Heart left ventricle (tissue), 16 donors: ENCODE results near the gene PIPOX. TPM values are rescaled to one million over a fixed set of nuclear protein-coding genes. Genes with fewer than 3 reads are reported as not detected.
"Not testable (repeated sequence)": the region's sequence is repeated elsewhere in the genome, so short reads cannot be mapped to it uniquely, and the experiment has no call there.

ENCODE experiments used
- ATAC-seq, 4 donors: fragments of 200-7000 bp; cut with Tn5 transposase; one replicate each; pipeline ENCODE4 v1.9.1; 2020 to 2022; ENCODE audit warnings: moderate library complexity in 4 of 4, mild to moderate bottlenecking in 3 of 4, moderate number of reproducible peaks in 1 of 4
- DNase-seq, 5 donors: peaks; one replicate each; pipeline ENCODE4 v3.0.0-alpha.2; 2020
- H3K27ac ChIP-seq, 12 donors: fragments of 200-600 bp; sonication (generic) in 4 of 12; one replicate each; pipeline versions ENCODE4 v1.5.0 to v1.8.0; 2016 to 2022; ENCODE audit warnings: mild to moderate bottlenecking in 2 of 12
- H3K27me3 ChIP-seq, 9 donors: fragments of 200-600 bp; sonication (generic) in 2 of 9; one replicate each; pipeline versions ENCODE4 v1.5.1 to v1.8.0; 2016 to 2022; ENCODE audit warnings: mild to moderate bottlenecking in 3 of 9
- H3K36me3 ChIP-seq, 9 donors: fragments of 200-600 bp; sonication (generic) in 2 of 9; one replicate each; pipeline versions ENCODE4 v1.5.0 to v1.8.0; 2018 to 2022; ENCODE audit warnings: mild to moderate bottlenecking in 2 of 9
- H3K4me1 ChIP-seq, 12 donors: fragments of 200-600 bp; sonication (generic) in 4 of 12; one replicate each; pipeline versions ENCODE4 v1.5.0 to v1.8.0; 2016 to 2022; ENCODE audit warnings: mild to moderate bottlenecking in 3 of 12
- H3K4me3 ChIP-seq, 12 donors: fragments of 200-600 bp; sonication (generic) in 4 of 12; one replicate each; pipeline versions ENCODE4 v1.5.0 to v1.8.0; 2017 to 2022; ENCODE audit warnings: mild to moderate bottlenecking in 9 of 12, moderate library complexity in 4 of 12
- H3K9me3 ChIP-seq, 12 donors: fragments of 200-600 bp; sonication (generic) in 4 of 12; one replicate each; pipeline versions ENCODE4 v1.5.0 to v1.8.0; 2016 to 2022; ENCODE audit warnings: mild to moderate bottlenecking in 1 of 12
- POLR2A ChIP-seq, 2 donors: fragments of 450-650 bp; IDR thresholded peaks; one replicate each; pipeline ENCODE4 v1.6.1; 2017; ENCODE audit warnings: antibody characterized with exemption in 2 of 2, mild to moderate bottlenecking in 2 of 2, moderate library complexity in 2 of 2
- WGBS, 4 donors: extraction: QIAGEN DNeasy Blood & Tissue Kit in 2 of 4; methylation state at CpG; one replicate each; pipeline versions ENCODE4 v1.1.5 to v1.1.7; 2013 to 2018; 5-methylcytosine and 5-hydroxymethylcytosine counted together
- intact Hi-C, 10 donors: fragments of 100-400 bp; cut with DNase I; formaldehyde crosslinking; loops; one replicate each; pipeline versions ENCODE4 v1.11.1 to v1.14.2; 2022
- polyA plus RNA-seq, 2 donors: library from polyadenylated mRNA; stranded (reverse); fragments of 200-250 nt; gene quantifications; one replicate each; pipeline ENCODE4 v1.2.3, GENCODE V29; 2013
- total RNA-seq, 9 donors: library from RNA; depleted of rRNA in 2 of 9; stranded (reverse); fragments of >200 nt in 2 of 9; fragmentation: NEBNext Ultra II Directional in 3 of 9; extraction: Animal tissue kit (Norgen Biotek cat#: 25700) in 3 of 9; gene quantifications; one replicate each; pipeline versions ENCODE4 v1.1.0 to v1.2.4, GENCODE V29; 2016 to 2023
- TF ChIP-seq, protein P1 (sequence below), 12 donors: fragments of 200-600 bp; sonication (generic) in 4 of 12; IDR thresholded peaks; one replicate each; pipeline versions ENCODE4 v1.5.0 to v1.8.0; 2018 to 2022; ENCODE audit warnings: antibody characterized with exemption in 12 of 12, mild to moderate bottlenecking in 5 of 12
- donor health status: ischemic (EF 13 %, LVEDD 7.1; RV severe dilation, severe dysfunction).
- donor health status: healthy with polysubstance abuse.
- donor health status: DM: no; HTN: yes; CAD: no.
- donor health status: DM: no; HTN: no; CAD: no.
- donor health status: ischemic (EF 25% LVEDD 6.9; RV normal size, moderate dysfunction).
- donor health status: ischemic (EF 25% LVEDD 5.7; RV mildly dilated, moderate dysfunction).
- donor health status: healthy.
- donor health status: DM: yes; HTN: yes; CAD: no.
- donor health status: ischemic (EF 35%, LVEDD 5.7; RV mildly dilated, moderate dysfunction).
- donor health status: nonischemic (EF 11% LVEDD 7.7; RV severe dilation, severe dysfunction).
- donor health status: DM: yes; HTN: yes; CAD: no.
- donor health status: PGD.
- donor health status: ischemic (EF 29% LVEDD 5.4; RV normal size, mild dysfunction).
- donor health status: nonischemic (EF 23%, LVEDD 6.1; RV moderate dilation, normal function).

Gene PIPOX
- total and polyA plus RNA-seq, 11 donors: 0.11 to 5.2 (median 0.84) TPM; not detected in 1

DNA sequence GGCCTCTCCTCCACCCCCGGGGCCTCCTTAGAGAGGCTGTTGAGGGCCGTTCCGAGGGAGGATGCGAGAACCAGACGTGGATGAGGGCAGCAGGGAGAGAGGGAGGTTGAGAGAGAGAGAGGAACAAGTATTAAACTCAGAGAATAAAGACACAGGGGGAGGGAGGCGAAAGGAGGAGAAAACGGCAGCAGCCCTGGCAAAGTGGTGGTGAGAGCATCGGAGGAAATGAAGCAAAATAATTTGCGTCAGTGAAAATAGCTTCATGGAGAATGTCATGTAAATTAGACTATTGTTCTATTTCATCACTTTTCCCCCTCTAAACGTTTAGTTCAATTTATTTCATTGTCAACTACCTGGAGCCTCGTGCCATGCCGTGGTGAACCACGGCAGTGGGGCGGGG lies 38.0 kb downstream of the PIPOX start:
- H3K4me1 ChIP-seq: peaks cover 0 to 25% (median 7%) of the 10 kb centered on the region in 12 donors
- no peak for TF ChIP-seq POLR2A (IDR thresholded peaks at IDR 0.05)
- TF ChIP-seq, protein P1, sequence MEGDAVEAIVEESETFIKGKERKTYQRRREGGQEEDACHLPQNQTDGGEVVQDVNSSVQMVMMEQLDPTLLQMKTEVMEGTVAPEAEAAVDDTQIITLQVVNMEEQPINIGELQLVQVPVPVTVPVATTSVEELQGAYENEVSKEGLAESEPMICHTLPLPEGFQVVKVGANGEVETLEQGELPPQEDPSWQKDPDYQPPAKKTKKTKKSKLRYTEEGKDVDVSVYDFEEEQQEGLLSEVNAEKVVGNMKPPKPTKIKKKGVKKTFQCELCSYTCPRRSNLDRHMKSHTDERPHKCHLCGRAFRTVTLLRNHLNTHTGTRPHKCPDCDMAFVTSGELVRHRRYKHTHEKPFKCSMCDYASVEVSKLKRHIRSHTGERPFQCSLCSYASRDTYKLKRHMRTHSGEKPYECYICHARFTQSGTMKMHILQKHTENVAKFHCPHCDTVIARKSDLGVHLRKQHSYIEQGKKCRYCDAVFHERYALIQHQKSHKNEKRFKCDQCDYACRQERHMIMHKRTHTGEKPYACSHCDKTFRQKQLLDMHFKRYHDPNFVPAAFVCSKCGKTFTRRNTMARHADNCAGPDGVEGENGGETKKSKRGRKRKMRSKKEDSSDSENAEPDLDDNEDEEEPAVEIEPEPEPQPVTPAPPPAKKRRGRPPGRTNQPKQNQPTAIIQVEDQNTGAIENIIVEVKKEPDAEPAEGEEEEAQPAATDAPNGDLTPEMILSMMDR (IDR thresholded peaks at IDR 0.05): no peak
- no peak overlapping the region for H3K27ac ChIP-seq
- intact Hi-C loops: no loop called here
- peaks cover 0 to 94% (median 87%) of the 10 kb centered on the region in 9 donors for H3K36me3 ChIP-seq
- DNase-seq (no peak), ATAC-seq (no peak)
- WGBS, 4 donors: 84 to 89% (median 88%) methylated on average over 14 of the region's 14 CpGs
- no peaks in the 10 kb centered on the region for H3K27me3 ChIP-seq
- H3K9me3 ChIP-seq: no peaks in the 10 kb centered on the region
- H3K4me3 ChIP-seq: no peak overlapping the region

DNA sequence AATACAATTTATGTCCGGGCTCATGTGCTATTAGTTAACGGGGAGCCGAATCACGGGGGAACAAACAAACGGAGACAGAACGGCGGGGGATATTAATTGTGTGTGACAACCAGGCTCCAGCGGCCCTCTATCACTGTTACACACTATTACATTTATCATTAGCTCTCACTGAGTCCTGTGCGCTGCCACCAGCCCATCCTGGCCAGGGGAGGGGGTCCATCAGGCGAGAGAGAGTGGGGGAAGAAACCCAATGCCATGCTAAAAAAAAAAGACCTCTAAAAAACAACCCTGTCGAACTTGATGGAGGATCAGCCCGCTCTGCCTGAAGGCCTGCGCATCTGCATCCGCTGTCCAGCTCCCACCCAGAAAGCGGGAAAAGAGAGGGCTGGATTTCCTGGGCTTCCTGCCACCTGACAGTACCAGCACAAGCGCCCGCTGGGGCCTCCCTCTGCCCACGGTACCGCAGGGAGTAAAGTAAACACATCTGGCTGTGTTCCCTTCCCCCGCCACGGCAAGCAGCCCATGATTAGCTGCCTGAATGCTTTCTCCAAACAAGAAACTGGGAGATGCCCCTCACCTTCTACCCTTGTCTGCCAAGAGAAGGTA lies 41.7 kb downstream of the PIPOX start:
- no peak for TF ChIP-seq POLR2A (IDR thresholded peaks at IDR 0.05)
- TF ChIP-seq, protein P1 (IDR thresholded peaks at IDR 0.05): no peak
- intact Hi-C loops: no loop called here
- Histone ChIP-seq H3K4me3 (no peak overlapping the region), H3K4me1 (peaks cover 0 to 3% (median 0%) of the 10 kb centered on the region in 12 donors), H3K27me3 (no peaks in the 10 kb centered on the region), H3K36me3 (peaks cover 0 to 100% (median 92%) of the 10 kb centered on the region in 9 donors), H3K27ac (no peak overlapping the region), H3K9me3 (no peaks in the 10 kb centered on the region)
- DNase-seq (peak in 1 of 5 donors; percentile 19), ATAC-seq (no peak)
- 82 to 86% (median 83%) methylated on average over 20 to 21 of the region's 21 CpGs for WGBS, 4 donors

DNA sequence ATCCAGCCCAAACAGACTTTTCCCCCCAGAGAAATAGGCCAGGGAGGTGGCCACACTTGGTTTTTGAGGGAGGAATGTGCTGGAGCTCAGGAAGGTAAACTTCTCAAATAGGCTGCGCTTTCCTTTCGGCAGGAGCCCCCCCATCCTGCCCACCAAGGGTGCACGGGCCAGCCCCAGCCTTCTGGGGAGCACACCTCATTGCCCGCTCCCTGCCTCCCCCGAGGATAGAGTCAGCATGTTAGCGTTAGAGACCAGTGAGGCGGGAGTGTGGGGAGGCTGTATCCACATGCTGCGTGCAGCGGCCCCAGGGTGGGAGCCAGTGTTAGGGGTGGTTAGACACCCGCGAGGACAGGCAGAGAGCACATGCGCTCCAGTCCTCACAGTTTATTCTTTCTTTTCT lies 42.3 kb downstream of the PIPOX start:
- ATAC-seq (no peak), DNase-seq (peak in 1 of 5 donors; percentile 23)
- H3K27ac ChIP-seq: no peak overlapping the region
- no peak for TF ChIP-seq POLR2A (IDR thresholded peaks at IDR 0.05)
- TF ChIP-seq, protein P1 (IDR thresholded peaks at IDR 0.05): no peak
- no peak overlapping the region for H3K4me3 ChIP-seq
- no peaks in the 10 kb centered on the region for H3K9me3 ChIP-seq
- peaks cover 0 to 9% (median 0%) of the 10 kb centered on the region in 12 donors for H3K4me1 ChIP-seq
- no peaks in the 10 kb centered on the region for H3K27me3 ChIP-seq
- H3K36me3 ChIP-seq: peaks cover 0 to 100% (median 92%) of the 10 kb centered on the region in 9 donors
- 90 to 94% (median 90%) methylated on average over 12 of the region's 12 CpGs for WGBS, 4 donors
- intact Hi-C loops: no loop called here

DNA sequence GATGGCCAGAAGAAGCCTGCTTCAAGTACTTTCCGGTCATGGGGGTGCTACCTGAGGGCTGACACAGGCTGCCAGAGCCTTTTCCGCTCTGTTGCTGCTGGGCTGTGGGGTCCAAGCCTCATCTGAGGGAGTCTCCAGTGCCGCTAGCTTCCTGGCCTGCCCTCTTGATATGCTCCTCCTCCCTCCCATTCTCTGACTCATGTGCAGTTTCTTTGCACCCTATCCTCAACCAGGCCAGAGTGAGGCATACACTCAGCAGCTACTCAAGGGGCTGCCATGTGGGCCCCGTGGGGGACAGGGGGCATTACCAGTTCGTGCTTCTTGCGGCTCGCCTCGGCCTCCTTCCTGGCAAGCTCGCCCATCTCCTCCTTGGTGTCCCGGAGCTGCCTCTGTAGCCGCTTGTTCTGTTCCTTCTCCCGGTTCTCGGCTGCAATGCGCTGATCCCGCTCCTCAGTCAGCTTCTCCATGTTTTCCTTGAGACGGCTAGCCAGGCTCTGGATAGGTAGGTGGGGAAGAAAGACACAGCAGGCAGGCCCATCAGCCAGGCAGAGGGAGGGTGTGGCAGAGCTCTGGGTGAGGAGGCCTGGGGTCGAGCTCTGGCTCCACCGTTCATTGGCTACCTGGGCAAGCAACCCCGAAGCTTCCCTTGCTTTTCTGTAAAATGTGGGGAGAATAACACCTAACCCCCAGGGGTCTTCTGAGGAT lies 43.8 kb downstream of the PIPOX start:
- Histone ChIP-seq H3K36me3 (peaks cover 0 to 100% (median 93%) of the 10 kb centered on the region in 9 donors), H3K4me3 (no peak overlapping the region), H3K4me1 (peaks cover 0 to 10% (median 0%) of the 10 kb centered on the region in 12 donors), H3K27me3 (no peaks in the 10 kb centered on the region), H3K27ac (no peak overlapping the region), H3K9me3 (no peaks in the 10 kb centered on the region)
- 88 to 91% (median 90%) methylated on average over 19 of the region's 19 CpGs for WGBS, 4 donors
- ATAC-seq (no peak), DNase-seq (peak in 1 of 5 donors; percentile 56)
- intact Hi-C loops: no loop called here
- TF ChIP-seq, protein P1 (IDR thresholded peaks at IDR 0.05): no peak
- no peak for TF ChIP-seq POLR2A (IDR thresholded peaks at IDR 0.05)

DNA sequence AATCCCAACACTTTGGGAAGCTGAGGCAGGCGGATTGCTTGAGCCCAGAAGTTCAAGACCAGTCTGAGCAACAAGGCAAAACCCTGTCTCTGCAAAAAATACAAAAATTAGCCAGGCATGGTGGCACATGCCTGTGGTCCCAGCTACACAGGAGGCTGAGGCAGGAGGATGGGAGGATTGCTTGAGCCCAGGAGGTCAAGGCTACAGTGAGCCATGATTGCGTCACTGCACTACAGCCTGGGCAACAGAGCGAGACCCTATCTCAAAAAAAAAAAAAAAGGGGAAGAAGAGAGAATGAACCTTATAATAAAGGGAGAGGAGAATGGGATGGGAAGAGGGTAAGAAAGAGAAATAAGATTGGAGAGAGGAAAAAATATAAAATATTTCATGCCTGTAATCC lies 45.8 kb downstream of the PIPOX start:
- H3K4me1 ChIP-seq: peaks cover 0 to 15% (median 0%) of the 10 kb centered on the region in 12 donors
- WGBS, 4 donors: 91 to 99% (median 97%) methylated on average over 3 of the region's 3 CpGs
- H3K36me3 ChIP-seq: peaks cover 5 to 100% (median 98%) of the 10 kb centered on the region in 9 donors
- ATAC-seq, intact Hi-C loops, H3K4me3 ChIP-seq, H3K27me3 ChIP-seq, H3K9me3 ChIP-seq, DNase-seq: not testable (repeated sequence)
- peak overlapping the region in 1 of 12 donors; percentile 78 for H3K27ac ChIP-seq
